ENCODE results near the gene DMRT1. TPM values are rescaled to one million over a fixed set of nuclear protein-coding genes. Genes with fewer than 3 reads are reported as not detected.
A peak's percentile ranks its signal among the peaks of the same experiment; 100 is the strongest.
"Not testable (repeated sequence)": the region's sequence is repeated elsewhere in the genome, so short reads cannot be mapped to it uniquely, and the experiment has no call there.

DMRT1 gene
- total and polyA plus RNA-seq, 8 donors = not detected

DNA sequence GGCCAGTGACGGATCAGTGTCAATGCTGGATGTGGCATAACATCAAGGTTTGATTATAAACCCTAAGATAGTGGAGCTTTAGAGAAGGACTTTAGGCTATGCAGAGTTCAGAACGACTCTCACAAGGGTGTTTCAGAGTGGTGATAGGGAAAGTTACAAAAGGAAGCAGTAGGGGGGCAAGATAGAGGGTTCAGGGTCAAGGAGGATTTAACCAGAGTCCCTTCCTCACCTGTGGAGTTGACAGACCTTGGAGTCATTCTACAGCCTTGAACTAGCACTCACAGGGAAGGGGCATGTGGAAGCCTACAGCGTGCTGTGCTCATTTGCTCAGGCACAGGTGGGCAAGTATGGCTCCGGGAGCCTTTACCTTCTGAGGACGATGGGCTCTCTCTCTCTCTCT, 7.9 kb downstream of the DMRT1 start:
- DNase-seq (no peak), FAIRE-seq (no peak), ATAC-seq (no peak)
- no peaks in the 10 kb centered on the region for H3K4me1 ChIP-seq
- WGBS, 2 donors = 46 to 75% methylated on average over 5 of the region's 5 CpGs
- no peaks in the 10 kb centered on the region for H3K36me3 ChIP-seq
- peaks cover 0 to 15% (median 1%) of the 10 kb centered on the region in 4 donors for H3K27me3 ChIP-seq
- TF ChIP-seq, protein P1, sequence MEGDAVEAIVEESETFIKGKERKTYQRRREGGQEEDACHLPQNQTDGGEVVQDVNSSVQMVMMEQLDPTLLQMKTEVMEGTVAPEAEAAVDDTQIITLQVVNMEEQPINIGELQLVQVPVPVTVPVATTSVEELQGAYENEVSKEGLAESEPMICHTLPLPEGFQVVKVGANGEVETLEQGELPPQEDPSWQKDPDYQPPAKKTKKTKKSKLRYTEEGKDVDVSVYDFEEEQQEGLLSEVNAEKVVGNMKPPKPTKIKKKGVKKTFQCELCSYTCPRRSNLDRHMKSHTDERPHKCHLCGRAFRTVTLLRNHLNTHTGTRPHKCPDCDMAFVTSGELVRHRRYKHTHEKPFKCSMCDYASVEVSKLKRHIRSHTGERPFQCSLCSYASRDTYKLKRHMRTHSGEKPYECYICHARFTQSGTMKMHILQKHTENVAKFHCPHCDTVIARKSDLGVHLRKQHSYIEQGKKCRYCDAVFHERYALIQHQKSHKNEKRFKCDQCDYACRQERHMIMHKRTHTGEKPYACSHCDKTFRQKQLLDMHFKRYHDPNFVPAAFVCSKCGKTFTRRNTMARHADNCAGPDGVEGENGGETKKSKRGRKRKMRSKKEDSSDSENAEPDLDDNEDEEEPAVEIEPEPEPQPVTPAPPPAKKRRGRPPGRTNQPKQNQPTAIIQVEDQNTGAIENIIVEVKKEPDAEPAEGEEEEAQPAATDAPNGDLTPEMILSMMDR (IDR thresholded peaks at IDR 0.05) = no peak
- no peak overlapping the region for H3K4me3 ChIP-seq
- H3K9me3 ChIP-seq = no peaks in the 10 kb centered on the region
- no peak overlapping the region for H3K27ac ChIP-seq
- intact Hi-C loops (cut with DNase I) = no loop called here

- FAIRE-seq (no peak), DNase-seq (no peak), ATAC-seq (no peak)
- Histone ChIP-seq H3K27ac (no peak overlapping the region), H3K36me3 (no peaks in the 10 kb centered on the region), H3K27me3 (peaks cover 0 to 5% (median 0%) of the 10 kb centered on the region in 4 donors), H3K9me3 (no peaks in the 10 kb centered on the region), H3K4me1 (no peaks in the 10 kb centered on the region), H3K4me3 (no peak overlapping the region)
- WGBS, 2 donors = 24 to 27% methylated on average over 4 of the region's 4 CpGs
- intact Hi-C loops (cut with DNase I) = no loop called here
- TF ChIP-seq, protein P1 (IDR thresholded peaks at IDR 0.05) = no peak
These were observed 11.0 kb downstream of the DMRT1 start for GRCh38 chr9:852539-852938.

DNA sequence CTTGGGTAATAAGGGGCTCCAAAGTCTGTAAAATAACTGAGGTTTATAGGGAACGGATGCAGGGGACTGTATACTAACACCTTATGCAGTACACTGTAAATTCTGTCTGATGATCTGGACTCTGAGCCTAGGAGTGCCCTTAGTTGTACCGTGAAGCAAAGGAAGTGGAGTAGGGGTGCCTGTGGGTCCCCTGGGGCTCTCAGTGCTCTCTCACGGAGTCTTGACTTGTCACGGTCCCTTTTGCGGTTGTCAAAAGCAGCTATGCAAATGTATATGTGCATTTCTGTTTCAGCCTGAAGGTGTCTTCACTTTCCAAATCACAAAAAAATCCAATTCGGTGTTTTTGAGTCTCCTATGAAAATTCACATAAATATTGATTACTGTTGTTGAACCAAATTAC, 17.8 kb downstream of the DMRT1 start:
- Histone ChIP-seq H3K36me3 (no peaks in the 10 kb centered on the region), H3K4me1 (no peaks in the 10 kb centered on the region), H3K27me3 (no peaks in the 10 kb centered on the region), H3K4me3 (no peak overlapping the region), H3K27ac (no peak overlapping the region), H3K9me3 (no peaks in the 10 kb centered on the region)
- FAIRE-seq = no peak
- intact Hi-C loops (cut with DNase I) = no loop called here
- TF ChIP-seq, protein P1 (IDR thresholded peaks at IDR 0.05) = no peak
- WGBS, 2 donors = 57 to 70% methylated on average over 6 of the region's 6 CpGs
- no peak for DNase-seq
- ATAC-seq = no peak

DNA sequence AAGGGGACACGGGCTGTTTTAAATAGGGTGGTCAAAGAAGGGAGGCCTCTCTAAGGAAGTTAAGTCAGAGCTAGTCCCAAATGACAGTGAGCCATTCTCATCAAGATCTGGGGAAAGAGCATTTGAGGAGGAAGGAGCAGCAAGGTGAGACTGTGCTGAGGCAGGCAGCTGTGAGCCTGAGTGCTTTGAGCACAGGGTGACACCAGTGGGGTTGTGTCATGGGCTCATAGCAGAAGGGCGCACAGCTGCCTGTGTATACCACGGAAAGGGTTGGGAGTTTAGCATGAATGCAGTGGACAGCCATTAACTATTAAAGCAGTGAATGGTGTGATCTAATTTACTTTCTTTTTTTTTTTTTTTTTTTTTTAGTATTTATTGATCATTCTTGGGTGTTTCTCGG, 19.2 kb downstream of the DMRT1 start:
- TF ChIP-seq, protein P1 (IDR thresholded peaks at IDR 0.05) = no peak
- intact Hi-C loops (cut with DNase I) = no loop called here
- 57 to 60% methylated on average over 3 of the region's 4 CpGs for WGBS, 2 donors
- ATAC-seq (no peak), FAIRE-seq (no peak), DNase-seq (no peak)
- Histone ChIP-seq H3K4me3 (no peak overlapping the region), H3K36me3 (no peaks in the 10 kb centered on the region), H3K27me3 (no peaks in the 10 kb centered on the region), H3K4me1 (no peaks in the 10 kb centered on the region), H3K9me3 (no peaks in the 10 kb centered on the region), H3K27ac (no peak overlapping the region)

GRCh38 chr9:861525-861924, 20.0 kb downstream of the DMRT1 start:
- H3K4me3 ChIP-seq; ATAC-seq; H3K36me3 ChIP-seq; FAIRE-seq; H3K9me3 ChIP-seq; H3K27me3 ChIP-seq; intact Hi-C loops (cut with DNase I); H3K4me1 ChIP-seq; H3K27ac ChIP-seq: not testable (repeated sequence)
- DNase-seq = peak in 2 of 6 donors; percentile 16 to 55
- WGBS, 2 donors = 88 to 94% methylated on average over 23 to 29 of the region's 30 CpGs
